PC-3 (cell line): ENCODE measurements around the gene LRRC8C.

ENCODE experiments used
- CTCF ChIP-seq: fragments of 300-600 bp; sonication (generic); conservative IDR thresholded peaks from 2 replicates; pipeline ENCODE4 v1.5.1; 2017; ENCODE audit warnings: antibody characterized with exemption, low read depth, mild to moderate bottlenecking, low read length
- EZH2 ChIP-seq: fragments of 300-600 bp; sonication (generic); IDR thresholded peaks from one replicate; pipeline ENCODE4 v1.6.1; 2017; ENCODE audit warnings: antibody characterized with exemption, mild to moderate bottlenecking, low read length; ENCODE audit not compliant: unreplicated experiment

- no peak for TF ChIP-seq EZH2
- TF ChIP-seq CTCF: peak; percentile 28; the same call in 1 of the 2 replicates
Observed at GRCh38 chr1:89622895-89623294, 10.0 kb upstream of the LRRC8C start.
